IPS DF 4.7 (cell line): ENCODE data around the gene GRAMD2B.
A peak's percentile ranks its signal among the peaks of the same experiment; 100 is the strongest.

Experiments used
- DNase-seq: peaks from one replicate; pipeline ENCODE4 v3.0.0-alpha.2; 2013; ENCODE audit warnings: low spot score; ENCODE audit errors: extremely low read depth

Gene GRAMD2B

GRCh38 chr5:126477294-126478117 lies 54.3 kb downstream of the GRAMD2B start:
- no peak for DNase-seq

GRCh38 chr5:126479810-126480209 lies 56.6 kb downstream of the GRAMD2B start:
- no peak for DNase-seq

- no peak for DNase-seq
Observed at GRCh38 chr5:126480824-126481223, 57.6 kb downstream of the GRAMD2B start.

- DNase-seq, result no peak
Observed at GRCh38 chr5:126481243-126481642, 58.0 kb downstream of the GRAMD2B start.

GRCh38 chr5:126482591-126482990 lies 59.4 kb downstream of the GRAMD2B start:
- no peak for DNase-seq

GRCh38 chr5:126483156-126483555 lies 59.9 kb downstream of the GRAMD2B start:
- DNase-seq, result no peak

- no peak for DNase-seq
Observed at GRCh38 chr5:126484253-126484652, 61.0 kb downstream of the GRAMD2B start.

GRCh38 chr5:126486332-126486731 lies 63.1 kb downstream of the GRAMD2B start:
- no peak for DNase-seq

GRCh38 chr5:126487596-126487995 lies 64.4 kb downstream of the GRAMD2B start:
- no peak for DNase-seq

- DNase-seq, result no peak
Observed at GRCh38 chr5:126488443-126489065, 65.3 kb downstream of the GRAMD2B start.

- no peak for DNase-seq
Observed at GRCh38 chr5:126490167-126490940, 67.1 kb downstream of the GRAMD2B start.

GRCh38 chr5:126492939-126493338 lies 69.7 kb downstream of the GRAMD2B start:
- no peak for DNase-seq

GRCh38 chr5:126494393-126494792 lies 71.2 kb downstream of the GRAMD2B start:
- no peak for DNase-seq

GRCh38 chr5:126497506-126497905 lies 74.3 kb downstream of the GRAMD2B start:
- no peak for DNase-seq

- DNase-seq, result no peak
Observed at GRCh38 chr5:126499278-126499677, 76.1 kb downstream of the GRAMD2B start.

GRCh38 chr5:126499853-126500342 lies 76.7 kb downstream of the GRAMD2B start:
- peak; percentile 62 for DNase-seq

GRCh38 chr5:126501448-126501847 lies 78.2 kb downstream of the GRAMD2B start:
- no peak for DNase-seq

GRCh38 chr5:126503602-126504104 lies 80.4 kb downstream of the GRAMD2B start:
- DNase-seq, result no peak

- no peak for DNase-seq
Observed at GRCh38 chr5:126506079-126506478, 82.9 kb downstream of the GRAMD2B start.

- DNase-seq, result no peak
Observed at GRCh38 chr5:126508251-126508961, 85.2 kb downstream of the GRAMD2B start.

GRCh38 chr5:126508962-126509279 lies 85.7 kb downstream of the GRAMD2B start:
- DNase-seq, result no peak
